ENCODE results near the gene KDSR. TPM values are rescaled to one million over a fixed set of nuclear protein-coding genes. Genes with fewer than 3 reads are reported as not detected.
"Not testable (repeated sequence)": the region's sequence is repeated elsewhere in the genome, so short reads cannot be mapped to it uniquely, and the experiment has no call there.

The KDSR gene
- total RNA-seq, 1 donor from 2014 or later = 12.5 TPM

DNA sequence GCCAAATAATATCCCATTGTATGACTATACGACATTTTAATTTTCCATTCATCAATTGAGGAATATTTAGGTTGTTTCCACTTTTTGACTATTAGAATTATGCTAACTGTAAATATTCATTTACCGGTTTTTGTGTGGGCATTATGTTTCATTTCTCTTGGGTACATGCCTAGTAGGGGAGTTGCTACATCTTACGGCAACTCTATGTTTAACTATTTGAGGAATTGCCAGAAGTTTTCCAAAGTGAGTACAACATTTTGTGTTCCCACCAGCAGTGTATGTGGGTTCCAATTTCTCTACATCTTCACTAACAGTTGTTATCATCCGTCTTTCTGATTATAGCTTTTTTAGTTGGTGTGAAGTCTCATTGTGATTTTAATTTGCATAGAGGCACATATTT is 1.6 kb upstream of the KDSR start:
- Histone ChIP-seq H3K36me3 (ENCODE audit: control insufficient read depth in 3 of 3, insufficient read depth in 3 of 3, low read length in 3 of 3) (no peaks in the 10 kb centered on the region), H3K9ac (ENCODE audit: low read depth in 1 of 3, low read length in 3 of 3) (no peak overlapping the region), H3K27ac (ENCODE audit: low read depth, low read length) (no peak overlapping the region), H3K27me3 (ENCODE audit: control insufficient read depth in 3 of 3, insufficient read depth in 3 of 3, low read length in 3 of 3) (no peaks in the 10 kb centered on the region), H3K4me1 (ENCODE audit: control insufficient read depth in 3 of 3, insufficient read depth in 3 of 3, low read length in 3 of 3) (peaks cover 13 to 24% (median 14%) of the 10 kb centered on the region in 3 donors), H3K9me3 (ENCODE audit: control insufficient read depth in 3 of 3, low read length in 3 of 3) (no peaks in the 10 kb centered on the region), H3K4me3 (ENCODE audit: low read length in 3 of 3) (no peak overlapping the region)

DNA sequence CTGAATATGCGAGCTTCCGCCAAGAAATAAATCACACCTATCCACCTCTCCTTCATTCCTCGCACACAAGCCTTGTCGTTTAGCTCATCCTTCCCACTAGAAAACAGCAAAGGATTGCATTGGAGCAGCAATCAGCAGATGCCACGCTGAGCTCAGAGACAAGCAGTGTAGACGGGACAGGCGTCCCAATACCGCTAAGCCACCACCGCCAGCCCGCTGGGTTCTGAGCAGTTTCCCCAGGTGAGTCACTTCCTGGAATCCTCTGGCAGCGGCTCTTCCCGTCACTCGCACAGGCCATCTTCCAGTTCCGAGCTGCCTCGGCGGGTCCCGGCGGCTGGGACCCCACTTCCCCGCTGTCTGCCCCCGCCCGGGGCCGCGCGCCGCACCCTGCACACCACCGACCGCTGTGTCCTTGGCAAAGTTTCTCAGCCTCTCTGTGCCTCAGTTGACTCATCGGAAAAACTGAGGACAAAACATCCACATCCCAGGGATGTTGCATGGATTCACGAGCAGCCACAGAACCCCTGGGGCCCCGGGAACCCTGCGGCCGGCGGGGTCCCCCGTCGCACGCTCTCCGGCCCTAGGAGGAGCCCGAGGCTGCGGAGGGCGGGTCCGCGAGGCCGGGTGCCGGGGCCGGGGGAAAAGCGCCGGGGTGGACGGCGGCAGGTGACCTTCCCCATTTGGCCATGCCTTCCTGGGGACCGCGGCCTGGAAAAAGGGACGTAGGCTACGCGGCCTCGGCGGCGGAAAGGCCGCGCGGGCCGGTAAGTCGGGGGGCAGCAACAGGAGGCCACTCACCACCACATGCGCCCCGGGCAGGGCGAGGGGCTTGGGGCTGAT is 573 bp downstream of the KDSR start:
- Histone ChIP-seq H3K36me3 (ENCODE audit: control insufficient read depth in 3 of 3, insufficient read depth in 3 of 3, low read length in 3 of 3) (peaks cover 9% of the 10 kb centered on the region in 3 donors), H3K9me3 (ENCODE audit: control insufficient read depth in 3 of 3, low read length in 3 of 3) (no peaks in the 10 kb centered on the region), H3K9ac (ENCODE audit: low read depth in 1 of 3, low read length in 3 of 3) (peak overlapping the region; percentile 85 to 91 (median 89)), H3K4me3 (ENCODE audit: low read length in 3 of 3) (peak overlapping the region; percentile 81 to 91 (median 91)), H3K4me1 (ENCODE audit: control insufficient read depth in 3 of 3, insufficient read depth in 3 of 3, low read length in 3 of 3) (peaks cover 13 to 24% (median 14%) of the 10 kb centered on the region in 3 donors), H3K27me3 (ENCODE audit: control insufficient read depth in 3 of 3, insufficient read depth in 3 of 3, low read length in 3 of 3) (no peaks in the 10 kb centered on the region), H3K27ac (ENCODE audit: low read depth, low read length) (peak overlapping the region; percentile 90)

DNA sequence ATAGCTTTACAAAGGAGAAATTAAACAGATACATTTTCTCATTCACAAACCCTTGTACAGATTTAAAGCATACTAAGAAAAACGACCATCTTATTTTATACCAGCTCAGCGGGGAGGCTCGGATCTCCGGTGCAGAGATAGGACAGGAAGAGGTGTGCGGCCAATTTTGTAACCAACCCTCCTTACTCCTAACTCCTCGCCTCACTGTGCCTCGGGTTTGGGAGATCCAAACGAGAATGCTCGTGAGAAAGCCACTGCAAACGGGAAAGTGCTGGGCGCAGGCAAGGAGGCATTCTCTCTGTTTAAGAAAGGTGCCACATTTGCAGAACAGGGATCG is 1.2 kb downstream of the KDSR start:
- H3K36me3 ChIP-seq (ENCODE audit: control insufficient read depth in 3 of 3, insufficient read depth in 3 of 3, low read length in 3 of 3) = peaks cover 9 to 13% (median 11%) of the 10 kb centered on the region in 3 donors
- H3K27ac ChIP-seq (ENCODE audit: low read depth, low read length) = peak overlapping the region; percentile 90
- no peaks in the 10 kb centered on the region for H3K27me3 ChIP-seq (ENCODE audit: control insufficient read depth in 3 of 3, insufficient read depth in 3 of 3, low read length in 3 of 3)

DNA sequence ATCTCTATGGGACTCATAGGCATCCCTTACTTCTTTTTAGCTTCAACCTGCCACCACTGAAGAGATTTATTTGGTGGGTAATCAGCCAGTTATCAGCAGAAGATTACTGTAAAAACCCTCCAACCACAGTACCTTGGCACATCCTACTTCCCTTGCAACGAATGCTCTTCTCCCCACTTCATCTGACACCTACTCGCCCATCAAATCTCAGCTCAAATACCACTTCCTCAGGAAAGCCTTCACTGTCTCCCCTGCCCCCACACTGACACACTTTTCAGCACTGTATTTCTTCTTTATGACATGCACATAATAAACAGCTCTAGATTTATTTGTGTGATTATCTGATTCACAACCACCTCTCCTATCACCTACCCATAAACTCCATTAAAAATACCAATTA is 3.1 kb downstream of the KDSR start:
- no peak overlapping the region for H3K4me3 ChIP-seq (ENCODE audit: low read length in 3 of 3)
- H3K9me3 ChIP-seq (ENCODE audit: control insufficient read depth in 3 of 3, low read length in 3 of 3) = no peaks in the 10 kb centered on the region
- H3K36me3 ChIP-seq (ENCODE audit: control insufficient read depth in 3 of 3, insufficient read depth in 3 of 3, low read length in 3 of 3) = peaks cover 9 to 24% (median 23%) of the 10 kb centered on the region in 3 donors
- H3K4me1 ChIP-seq (ENCODE audit: control insufficient read depth in 3 of 3, insufficient read depth in 3 of 3, low read length in 3 of 3) = peaks cover 13 to 21% (median 14%) of the 10 kb centered on the region in 3 donors
- no peak overlapping the region for H3K9ac ChIP-seq (ENCODE audit: low read depth in 1 of 3, low read length in 3 of 3)
- H3K27ac ChIP-seq (ENCODE audit: low read depth, low read length) = no peak overlapping the region
- no peaks in the 10 kb centered on the region for H3K27me3 ChIP-seq (ENCODE audit: control insufficient read depth in 3 of 3, insufficient read depth in 3 of 3, low read length in 3 of 3)

More for the DNA sequence above, 1.2 kb downstream of the KDSR start:
- peak overlapping the region; percentile 85 to 91 (median 89) for H3K9ac ChIP-seq (ENCODE audit: low read depth in 1 of 3, low read length in 3 of 3)
- H3K4me3 ChIP-seq (ENCODE audit: low read length in 3 of 3) = peak overlapping the region; percentile 81 to 91 (median 91)
- H3K9me3 ChIP-seq (ENCODE audit: control insufficient read depth in 3 of 3, low read length in 3 of 3) = no peaks in the 10 kb centered on the region
- peaks cover 13 to 24% (median 14%) of the 10 kb centered on the region in 3 donors for H3K4me1 ChIP-seq (ENCODE audit: control insufficient read depth in 3 of 3, insufficient read depth in 3 of 3, low read length in 3 of 3)

DNA sequence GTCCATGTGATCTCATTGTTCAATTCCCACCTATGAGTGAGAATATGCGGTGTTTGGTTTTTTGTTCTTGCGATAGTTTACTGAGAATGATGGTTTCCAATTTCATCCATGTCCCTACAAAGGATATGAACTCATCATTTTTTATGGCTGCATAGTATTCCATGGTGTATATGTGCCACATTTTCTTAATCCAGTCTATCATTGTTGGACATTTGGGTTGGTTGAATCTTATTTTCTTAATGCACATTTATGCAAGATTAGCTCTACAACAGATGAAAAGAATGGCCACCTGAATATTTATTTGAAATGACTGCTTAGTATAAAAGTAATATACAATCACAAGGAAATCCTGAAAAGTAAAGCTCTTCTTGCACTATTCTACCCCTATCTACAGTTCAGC is 3.6 kb downstream of the KDSR start:
- H3K27ac ChIP-seq (ENCODE audit: low read depth, low read length); H3K9ac ChIP-seq (ENCODE audit: low read depth in 1 of 3, low read length in 3 of 3); H3K27me3 ChIP-seq (ENCODE audit: control insufficient read depth in 3 of 3, insufficient read depth in 3 of 3, low read length in 3 of 3); H3K9me3 ChIP-seq (ENCODE audit: control insufficient read depth in 3 of 3, low read length in 3 of 3); H3K4me3 ChIP-seq (ENCODE audit: low read length in 3 of 3): not testable (repeated sequence)
- peaks cover 13 to 17% (median 14%) of the 10 kb centered on the region in 3 donors for H3K4me1 ChIP-seq (ENCODE audit: control insufficient read depth in 3 of 3, insufficient read depth in 3 of 3, low read length in 3 of 3)
- H3K36me3 ChIP-seq (ENCODE audit: control insufficient read depth in 3 of 3, insufficient read depth in 3 of 3, low read length in 3 of 3) = peaks cover 9 to 24% (median 23%) of the 10 kb centered on the region in 3 donors

DNA sequence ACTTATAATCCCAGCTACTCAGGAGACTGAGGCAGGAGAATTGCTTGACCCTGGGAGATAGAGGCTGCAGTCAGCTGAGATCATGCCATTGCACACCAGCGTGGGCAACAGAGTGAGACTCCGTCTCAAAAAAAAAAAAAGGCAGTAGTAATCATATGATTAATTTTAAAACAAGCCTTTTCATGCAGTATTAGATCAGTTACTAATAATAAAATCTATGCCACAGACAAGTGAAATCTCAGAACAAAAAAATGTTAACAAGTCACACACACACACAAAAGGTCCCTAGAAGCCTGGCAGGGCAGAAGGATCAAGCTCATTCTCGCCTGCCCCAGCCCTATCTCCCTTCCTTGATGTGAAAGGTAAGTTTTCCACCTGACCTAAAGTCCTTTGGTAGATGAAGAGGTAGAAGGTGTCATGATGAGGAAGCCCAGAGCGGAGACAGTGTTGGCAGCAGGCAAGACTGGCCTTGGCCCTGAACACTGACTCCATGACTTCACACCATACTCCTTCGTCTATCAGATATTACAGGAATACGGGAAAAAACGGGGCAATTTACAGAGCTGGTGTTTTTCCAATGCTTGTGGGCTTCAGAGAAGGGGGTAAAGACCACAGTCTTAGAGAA is 10.6 kb downstream of the KDSR start:
- Histone ChIP-seq H3K36me3 (ENCODE audit: control insufficient read depth in 3 of 3, insufficient read depth in 3 of 3, low read length in 3 of 3) (peaks cover 18 to 66% (median 57%) of the 10 kb centered on the region in 3 donors), H3K9ac (ENCODE audit: low read depth in 1 of 3, low read length in 3 of 3) (no peak overlapping the region), H3K9me3 (ENCODE audit: control insufficient read depth in 3 of 3, low read length in 3 of 3) (no peaks in the 10 kb centered on the region), H3K27ac (ENCODE audit: low read depth, low read length) (no peak overlapping the region), H3K4me3 (ENCODE audit: low read length in 3 of 3) (no peak overlapping the region), H3K4me1 (ENCODE audit: control insufficient read depth in 3 of 3, insufficient read depth in 3 of 3, low read length in 3 of 3) (no peaks in the 10 kb centered on the region), H3K27me3 (ENCODE audit: control insufficient read depth in 3 of 3, insufficient read depth in 3 of 3, low read length in 3 of 3) (no peaks in the 10 kb centered on the region)

DNA sequence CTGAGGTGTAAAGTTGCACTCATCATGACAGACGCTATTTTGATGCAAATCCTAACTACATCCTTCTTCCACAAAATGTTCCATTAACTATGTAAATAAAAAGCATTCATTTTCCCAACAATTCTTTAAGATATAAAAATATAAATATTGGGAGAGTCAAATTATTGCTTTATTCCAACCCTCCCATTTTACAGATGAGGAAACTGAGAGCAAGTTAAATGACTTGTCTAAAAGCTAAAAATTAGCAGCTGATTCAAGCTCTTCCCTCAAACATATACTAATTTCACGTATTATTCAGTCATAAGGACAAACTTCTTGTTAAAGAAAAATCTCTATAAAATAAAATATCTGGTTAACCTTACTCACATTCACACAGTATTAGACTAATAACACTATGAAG is 16.8 kb downstream of the KDSR start:
- H3K27me3 ChIP-seq (ENCODE audit: control insufficient read depth in 3 of 3, insufficient read depth in 3 of 3, low read length in 3 of 3) = no peaks in the 10 kb centered on the region

DNA sequence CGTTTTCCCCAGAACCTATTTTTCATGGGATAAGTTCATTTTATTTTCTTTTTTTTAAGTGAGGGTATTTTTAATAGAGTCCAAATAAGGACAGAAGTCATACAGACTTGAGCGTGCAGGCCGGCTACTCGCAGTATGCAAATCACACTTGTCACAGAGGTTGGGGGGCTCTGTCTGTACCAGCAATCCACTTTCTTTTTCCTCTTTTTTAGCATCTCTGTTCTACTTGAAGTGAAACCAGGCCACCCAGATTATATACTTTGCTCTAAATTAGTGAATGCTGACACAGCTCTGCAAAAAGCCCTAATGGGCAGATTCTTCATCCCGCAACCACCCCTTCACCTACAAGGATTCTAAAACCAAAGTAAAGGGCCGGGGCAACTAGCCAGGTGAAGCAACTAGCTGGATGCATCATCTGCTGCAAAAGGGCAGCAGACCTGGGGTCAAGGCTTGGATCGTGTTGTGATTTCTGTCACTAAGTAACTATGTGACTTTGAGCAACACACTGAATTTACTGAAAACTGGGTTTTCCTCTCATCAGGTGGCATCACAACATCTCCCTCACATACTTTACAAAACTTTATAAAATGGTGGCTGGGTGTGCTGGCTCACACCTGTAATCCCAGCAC is 18.4 kb downstream of the KDSR start:
- no peak overlapping the region for H3K4me3 ChIP-seq (ENCODE audit: low read length in 3 of 3)
- no peak overlapping the region for H3K9ac ChIP-seq (ENCODE audit: low read depth in 1 of 3, low read length in 3 of 3)
- peaks cover 14 to 27% (median 14%) of the 10 kb centered on the region in 3 donors for H3K4me1 ChIP-seq (ENCODE audit: control insufficient read depth in 3 of 3, insufficient read depth in 3 of 3, low read length in 3 of 3)
- H3K9me3 ChIP-seq (ENCODE audit: control insufficient read depth in 3 of 3, low read length in 3 of 3) = no peaks in the 10 kb centered on the region
- peaks cover 29 to 63% (median 50%) of the 10 kb centered on the region in 3 donors for H3K36me3 ChIP-seq (ENCODE audit: control insufficient read depth in 3 of 3, insufficient read depth in 3 of 3, low read length in 3 of 3)
- no peaks in the 10 kb centered on the region for H3K27me3 ChIP-seq (ENCODE audit: control insufficient read depth in 3 of 3, insufficient read depth in 3 of 3, low read length in 3 of 3)
- no peak overlapping the region for H3K27ac ChIP-seq (ENCODE audit: low read depth, low read length)

More for the DNA sequence above, 16.8 kb downstream of the KDSR start:
- no peak overlapping the region for H3K4me3 ChIP-seq (ENCODE audit: low read length in 3 of 3)
- peaks cover 29 to 64% (median 51%) of the 10 kb centered on the region in 3 donors for H3K36me3 ChIP-seq (ENCODE audit: control insufficient read depth in 3 of 3, insufficient read depth in 3 of 3, low read length in 3 of 3)
- H3K9ac ChIP-seq (ENCODE audit: low read depth in 1 of 3, low read length in 3 of 3) = no peak overlapping the region
- H3K4me1 ChIP-seq (ENCODE audit: control insufficient read depth in 3 of 3, insufficient read depth in 3 of 3, low read length in 3 of 3) = peaks cover 9 to 17% (median 12%) of the 10 kb centered on the region in 3 donors
- no peaks in the 10 kb centered on the region for H3K9me3 ChIP-seq (ENCODE audit: control insufficient read depth in 3 of 3, low read length in 3 of 3)
- H3K27ac ChIP-seq (ENCODE audit: low read depth, low read length) = no peak overlapping the region

DNA sequence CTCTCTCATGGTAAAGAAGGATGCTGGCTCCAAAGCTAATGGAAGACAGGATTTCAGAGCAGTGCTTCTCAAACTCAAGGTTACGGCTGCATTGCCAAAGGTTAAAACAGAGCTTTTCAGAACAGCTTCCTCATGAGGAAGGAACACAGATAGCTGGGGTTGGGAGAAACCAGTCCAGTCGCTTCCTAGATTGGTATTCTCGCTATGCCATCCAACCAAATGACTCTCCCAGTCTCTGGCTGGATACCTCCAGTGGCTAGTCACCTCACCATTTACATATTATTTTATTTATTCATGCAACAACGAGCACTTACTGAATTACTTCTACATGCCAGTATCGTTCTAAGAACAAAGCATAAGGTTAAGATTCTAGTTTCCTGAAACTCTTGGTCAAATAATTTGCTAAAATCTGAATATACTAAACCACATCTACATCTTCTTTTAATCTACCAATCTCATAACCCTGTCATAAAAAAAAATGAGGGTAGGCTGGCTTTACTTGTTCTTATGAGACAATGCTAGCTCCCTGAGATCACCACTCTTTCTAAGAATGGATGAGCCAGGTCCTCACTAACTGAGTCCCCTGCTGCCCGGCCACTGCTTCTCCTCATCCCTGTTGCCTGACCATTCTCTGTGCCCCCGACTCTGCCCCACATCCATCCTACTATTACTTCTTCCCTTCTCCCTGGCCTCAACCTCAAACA is 20.4 kb downstream of the KDSR start:
- Histone ChIP-seq H3K4me1 (ENCODE audit: control insufficient read depth in 3 of 3, insufficient read depth in 3 of 3, low read length in 3 of 3) (peaks cover 14 to 27% (median 14%) of the 10 kb centered on the region in 3 donors), H3K27me3 (ENCODE audit: control insufficient read depth in 3 of 3, insufficient read depth in 3 of 3, low read length in 3 of 3) (no peaks in the 10 kb centered on the region), H3K4me3 (ENCODE audit: low read length in 3 of 3) (peak overlapping the region in 1 of 3 donors; percentile 8), H3K36me3 (ENCODE audit: control insufficient read depth in 3 of 3, insufficient read depth in 3 of 3, low read length in 3 of 3) (peaks cover 28 to 63% (median 43%) of the 10 kb centered on the region in 3 donors), H3K27ac (ENCODE audit: low read depth, low read length) (peak overlapping the region; percentile 32), H3K9me3 (ENCODE audit: control insufficient read depth in 3 of 3, low read length in 3 of 3) (no peaks in the 10 kb centered on the region), H3K9ac (ENCODE audit: low read depth in 1 of 3, low read length in 3 of 3) (peak overlapping the region in 2 of 3 donors; percentile 7 to 65)

Measured in skeletal muscle tissue (tissue), 4 donors.